ENCODE results near the gene CMTM5.

DNA sequence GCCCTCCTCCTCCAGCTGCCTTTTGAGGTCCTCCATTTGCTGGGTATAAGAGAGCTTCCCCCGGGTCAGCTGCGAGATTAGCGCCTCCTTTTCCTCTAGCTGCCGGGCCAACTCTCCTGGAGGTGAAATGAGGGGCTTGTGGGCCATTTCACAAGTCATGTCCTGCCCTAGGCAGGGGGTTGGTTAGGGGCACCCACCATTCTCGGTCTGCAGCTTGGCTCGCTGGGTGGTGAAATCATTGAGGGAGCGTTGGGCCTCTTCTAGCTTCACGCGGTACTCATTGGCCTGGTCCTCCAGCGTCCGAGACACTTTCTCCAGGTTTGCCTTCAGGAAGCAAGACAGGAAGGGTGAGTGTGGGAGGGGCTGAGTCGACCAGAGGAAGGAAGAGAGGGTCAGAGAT lies 12.6 kb downstream of the CMTM5 start:
- no peak for TF ChIP-seq ZFX (IDR thresholded peaks at IDR 0.05)
- TF ChIP-seq, protein P1, sequence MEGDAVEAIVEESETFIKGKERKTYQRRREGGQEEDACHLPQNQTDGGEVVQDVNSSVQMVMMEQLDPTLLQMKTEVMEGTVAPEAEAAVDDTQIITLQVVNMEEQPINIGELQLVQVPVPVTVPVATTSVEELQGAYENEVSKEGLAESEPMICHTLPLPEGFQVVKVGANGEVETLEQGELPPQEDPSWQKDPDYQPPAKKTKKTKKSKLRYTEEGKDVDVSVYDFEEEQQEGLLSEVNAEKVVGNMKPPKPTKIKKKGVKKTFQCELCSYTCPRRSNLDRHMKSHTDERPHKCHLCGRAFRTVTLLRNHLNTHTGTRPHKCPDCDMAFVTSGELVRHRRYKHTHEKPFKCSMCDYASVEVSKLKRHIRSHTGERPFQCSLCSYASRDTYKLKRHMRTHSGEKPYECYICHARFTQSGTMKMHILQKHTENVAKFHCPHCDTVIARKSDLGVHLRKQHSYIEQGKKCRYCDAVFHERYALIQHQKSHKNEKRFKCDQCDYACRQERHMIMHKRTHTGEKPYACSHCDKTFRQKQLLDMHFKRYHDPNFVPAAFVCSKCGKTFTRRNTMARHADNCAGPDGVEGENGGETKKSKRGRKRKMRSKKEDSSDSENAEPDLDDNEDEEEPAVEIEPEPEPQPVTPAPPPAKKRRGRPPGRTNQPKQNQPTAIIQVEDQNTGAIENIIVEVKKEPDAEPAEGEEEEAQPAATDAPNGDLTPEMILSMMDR (conservative IDR thresholded peaks at IDR 0.05) = no peak
